KMS-11 (cell line): ENCODE results near the gene ADCY7.
"Not testable (repeated sequence)": the region's sequence is repeated elsewhere in the genome, so short reads cannot be mapped to it uniquely, and the experiment has no call there.

Experiments
- H2AFZ ChIP-seq: fragments of 200-600 bp; sonication (generic); 2 replicates; pipeline ENCODE4 v1.6.1; 2016; ENCODE audit warnings: antibody characterized with exemption, mixed run types, low read depth
- H3K27ac ChIP-seq: fragments of 200-600 bp; sonication (generic); 2 replicates; pipeline ENCODE4 v1.6.1; 2016; ENCODE audit warnings: mild to moderate bottlenecking, mixed run types
- H3K27me3 ChIP-seq: fragments of 200-600 bp; sonication (generic); 2 replicates; pipeline ENCODE4 v1.6.1; 2017; ENCODE audit warnings: mild to moderate bottlenecking, low read depth, mixed run types, moderate library complexity; ENCODE audit not compliant: insufficient read depth
- H3K36me3 ChIP-seq: fragments of 200-600 bp; sonication (generic); 2 replicates; pipeline ENCODE4 v1.6.1; 2017; ENCODE audit warnings: mild to moderate bottlenecking, mixed run types; ENCODE audit not compliant: insufficient read depth
- H3K4me1 ChIP-seq: fragments of 200-600 bp; sonication (generic); 2 replicates; pipeline ENCODE4 v1.6.1; 2016; ENCODE audit warnings: mild to moderate bottlenecking, low read depth, mixed run types; ENCODE audit not compliant: poor library complexity, severe bottlenecking
- H3K4me2 ChIP-seq: fragments of 200-600 bp; sonication (generic); 2 replicates; pipeline ENCODE4 v1.7.0; 2016; ENCODE audit warnings: mild to moderate bottlenecking, mixed run types
- H3K4me3 ChIP-seq: fragments of 200-600 bp; sonication (generic); IDR thresholded peaks from 2 replicates; pipeline ENCODE4 v1.6.1; 2017; ENCODE audit warnings: low read depth, low read length, mixed read lengths; ENCODE audit not compliant: insufficient read depth
- H3K79me2 ChIP-seq: fragments of 200-600 bp; sonication (generic); 2 replicates; pipeline ENCODE4 v1.6.1; 2016; ENCODE audit warnings: low read depth, mixed run types; ENCODE audit not compliant: insufficient read depth
- H3K9ac ChIP-seq: fragments of 200-600 bp; sonication (generic); 2 replicates; pipeline ENCODE4 v1.6.1; 2016; ENCODE audit warnings: mild to moderate bottlenecking, mixed run types
- H4K20me1 ChIP-seq: fragments of 200-600 bp; sonication (generic); 2 replicates; pipeline ENCODE4 v1.6.1; 2016; ENCODE audit warnings: mild to moderate bottlenecking, mixed run types; ENCODE audit not compliant: insufficient read depth
- CTCF ChIP-seq: fragments of 200-600 bp; sonication (generic); conservative IDR thresholded peaks from 2 replicates; pipeline ENCODE4 v1.6.1; 2017; ENCODE audit warnings: low read depth, mild to moderate bottlenecking, antibody characterized with exemption, low read length, moderate library complexity, mixed read lengths

ADCY7 gene

GRCh38 chr16:50235581-50235980 is 30.8 kb upstream of the ADCY7 start:
- no peak for TF ChIP-seq CTCF
- H3K27ac ChIP-seq, result no peak overlapping the region
- H3K36me3 ChIP-seq, result no peaks in the 10 kb centered on the region
- no peak overlapping the region for H3K9ac ChIP-seq
- H3K4me3 ChIP-seq, result no peak overlapping the region
- no peaks in the 10 kb centered on the region for H4K20me1 ChIP-seq
- no peaks in the 10 kb centered on the region for H3K27me3 ChIP-seq
- no peak overlapping the region for H3K4me2 ChIP-seq
- H3K79me2 ChIP-seq, result no peaks in the 10 kb centered on the region
- no peaks in the 10 kb centered on the region for H3K4me1 ChIP-seq
- H2AFZ ChIP-seq, result no peak overlapping the region

DNA sequence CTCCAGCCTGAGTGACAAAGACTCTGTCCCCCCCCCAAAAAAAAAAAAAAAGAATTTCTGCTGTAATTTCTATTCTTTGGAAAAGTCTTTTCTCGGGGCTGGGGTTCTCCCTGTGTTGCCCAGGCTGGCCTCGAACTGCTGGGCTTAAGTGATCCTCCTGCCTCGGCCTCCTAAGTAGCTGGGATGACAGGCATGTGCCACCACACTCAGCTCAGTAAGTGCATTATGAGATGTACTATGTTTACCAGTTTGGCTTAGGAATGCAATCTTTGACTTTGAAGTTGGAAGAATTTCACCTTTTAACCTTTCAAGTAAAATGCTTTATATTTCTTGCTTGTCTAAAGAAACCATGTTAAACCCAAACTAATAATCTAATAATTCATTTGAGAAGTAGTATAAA is 28.0 kb upstream of the ADCY7 start:
- TF ChIP-seq CTCF, result no peak
- H3K79me2 ChIP-seq, result no peaks in the 10 kb centered on the region
- H3K4me2 ChIP-seq, result no peak overlapping the region
- H4K20me1 ChIP-seq, result no peaks in the 10 kb centered on the region
- no peaks in the 10 kb centered on the region for H3K27me3 ChIP-seq
- no peak overlapping the region for H2AFZ ChIP-seq
- no peaks in the 10 kb centered on the region for H3K36me3 ChIP-seq
- no peak overlapping the region for H3K27ac ChIP-seq
- no peak overlapping the region for H3K9ac ChIP-seq
- H3K4me1 ChIP-seq, result no peaks in the 10 kb centered on the region
- H3K4me3 ChIP-seq, result no peak overlapping the region

GRCh38 chr16:50238868-50239301 is 27.5 kb upstream of the ADCY7 start:
- Histone ChIP-seq H3K4me3 (no peak overlapping the region), H2AFZ (no peak overlapping the region), H3K36me3 (no peaks in the 10 kb centered on the region), H3K4me1 (no peaks in the 10 kb centered on the region), H3K27me3 (no peaks in the 10 kb centered on the region), H3K4me2 (no peak overlapping the region), H4K20me1 (no peaks in the 10 kb centered on the region), H3K27ac (no peak overlapping the region), H3K9ac (no peak overlapping the region), H3K79me2 (no peaks in the 10 kb centered on the region)
- TF ChIP-seq CTCF, result no peak

DNA sequence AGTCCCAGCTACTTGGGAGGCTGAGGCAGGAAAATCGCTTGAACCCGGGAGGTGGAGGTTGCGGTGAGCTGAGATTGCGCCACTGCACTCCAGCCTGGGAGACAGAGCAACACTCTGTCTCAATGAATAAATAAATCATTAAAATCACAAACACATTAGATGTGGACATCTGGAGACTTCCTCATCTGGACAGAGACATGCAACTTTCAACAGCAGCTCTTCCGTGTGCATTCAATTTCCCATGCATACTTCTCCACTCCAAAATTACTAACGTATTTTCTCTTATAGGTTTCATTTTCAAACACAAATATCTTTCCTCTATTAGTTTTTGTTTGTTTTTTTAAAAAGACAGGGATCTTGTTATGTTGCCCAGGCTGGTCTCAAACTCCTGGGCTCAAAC is 23.3 kb upstream of the ADCY7 start:
- H3K27ac ChIP-seq, H3K9ac ChIP-seq, H3K27me3 ChIP-seq, H3K79me2 ChIP-seq, H3K4me2 ChIP-seq, H3K4me1 ChIP-seq, H3K4me3 ChIP-seq, H3K36me3 ChIP-seq, H2AFZ ChIP-seq, H4K20me1 ChIP-seq: not testable (repeated sequence)

DNA sequence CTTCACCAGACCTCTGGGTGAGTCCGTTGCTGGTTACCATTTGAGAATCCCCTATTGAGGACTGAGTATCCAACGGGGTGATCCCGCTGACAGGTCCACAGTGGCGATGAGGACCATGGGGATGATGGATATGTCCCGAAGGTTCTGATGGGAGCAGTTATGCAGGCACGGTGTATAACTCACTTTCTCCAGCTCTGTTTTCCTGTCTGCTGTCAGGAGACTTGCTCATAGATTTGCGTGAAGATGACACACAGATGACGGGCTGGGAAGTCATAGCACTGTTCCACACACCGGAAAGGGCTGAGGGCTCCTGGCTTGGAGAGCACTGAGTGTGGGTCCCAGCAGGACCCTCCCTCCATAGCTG is 22.2 kb upstream of the ADCY7 start:
- no peaks in the 10 kb centered on the region for H3K27me3 ChIP-seq
- no peak overlapping the region for H3K27ac ChIP-seq
- no peak overlapping the region for H2AFZ ChIP-seq
- no peak overlapping the region for H3K4me2 ChIP-seq
- no peak for TF ChIP-seq CTCF
- H3K4me3 ChIP-seq, result no peak overlapping the region
- H3K9ac ChIP-seq, result no peak overlapping the region
- no peaks in the 10 kb centered on the region for H3K36me3 ChIP-seq
- no peaks in the 10 kb centered on the region for H4K20me1 ChIP-seq
- H3K79me2 ChIP-seq, result no peaks in the 10 kb centered on the region
- H3K4me1 ChIP-seq, result peaks cover 8% of the 10 kb centered on the region
